ENCODE results near the gene SMARCD1.
A peak's percentile ranks its signal among the peaks of the same experiment; 100 is the strongest.

The SMARCD1 gene

GRCh38 chr12:50073712-50074111, 11.4 kb upstream of the SMARCD1 start:
- TF ChIP-seq, protein P1, sequence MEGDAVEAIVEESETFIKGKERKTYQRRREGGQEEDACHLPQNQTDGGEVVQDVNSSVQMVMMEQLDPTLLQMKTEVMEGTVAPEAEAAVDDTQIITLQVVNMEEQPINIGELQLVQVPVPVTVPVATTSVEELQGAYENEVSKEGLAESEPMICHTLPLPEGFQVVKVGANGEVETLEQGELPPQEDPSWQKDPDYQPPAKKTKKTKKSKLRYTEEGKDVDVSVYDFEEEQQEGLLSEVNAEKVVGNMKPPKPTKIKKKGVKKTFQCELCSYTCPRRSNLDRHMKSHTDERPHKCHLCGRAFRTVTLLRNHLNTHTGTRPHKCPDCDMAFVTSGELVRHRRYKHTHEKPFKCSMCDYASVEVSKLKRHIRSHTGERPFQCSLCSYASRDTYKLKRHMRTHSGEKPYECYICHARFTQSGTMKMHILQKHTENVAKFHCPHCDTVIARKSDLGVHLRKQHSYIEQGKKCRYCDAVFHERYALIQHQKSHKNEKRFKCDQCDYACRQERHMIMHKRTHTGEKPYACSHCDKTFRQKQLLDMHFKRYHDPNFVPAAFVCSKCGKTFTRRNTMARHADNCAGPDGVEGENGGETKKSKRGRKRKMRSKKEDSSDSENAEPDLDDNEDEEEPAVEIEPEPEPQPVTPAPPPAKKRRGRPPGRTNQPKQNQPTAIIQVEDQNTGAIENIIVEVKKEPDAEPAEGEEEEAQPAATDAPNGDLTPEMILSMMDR (IDR thresholded peaks at IDR 0.05; ENCODE audit: poor library complexity, severe bottlenecking), result no peak
- ATAC-seq (ENCODE audit: low read depth), result no peak
- DNase-seq (ENCODE audit: low spot score), result no peak
- no peaks in the 10 kb centered on the region for H3K9me3 ChIP-seq (ENCODE audit: severe bottlenecking)
- H3K36me3 ChIP-seq (ENCODE audit: low read depth), result no peaks in the 10 kb centered on the region
- H3K4me3 ChIP-seq (ENCODE audit: severe bottlenecking), result no peak overlapping the region
- H3K4me1 ChIP-seq (ENCODE audit: insufficient read depth, poor library complexity, severe bottlenecking), result no peaks in the 10 kb centered on the region
- no peak overlapping the region for H3K27ac ChIP-seq (ENCODE audit: poor library complexity, severe bottlenecking)
- H3K27me3 ChIP-seq (ENCODE audit: insufficient read depth, poor library complexity, severe bottlenecking), result no peaks in the 10 kb centered on the region

DNA sequence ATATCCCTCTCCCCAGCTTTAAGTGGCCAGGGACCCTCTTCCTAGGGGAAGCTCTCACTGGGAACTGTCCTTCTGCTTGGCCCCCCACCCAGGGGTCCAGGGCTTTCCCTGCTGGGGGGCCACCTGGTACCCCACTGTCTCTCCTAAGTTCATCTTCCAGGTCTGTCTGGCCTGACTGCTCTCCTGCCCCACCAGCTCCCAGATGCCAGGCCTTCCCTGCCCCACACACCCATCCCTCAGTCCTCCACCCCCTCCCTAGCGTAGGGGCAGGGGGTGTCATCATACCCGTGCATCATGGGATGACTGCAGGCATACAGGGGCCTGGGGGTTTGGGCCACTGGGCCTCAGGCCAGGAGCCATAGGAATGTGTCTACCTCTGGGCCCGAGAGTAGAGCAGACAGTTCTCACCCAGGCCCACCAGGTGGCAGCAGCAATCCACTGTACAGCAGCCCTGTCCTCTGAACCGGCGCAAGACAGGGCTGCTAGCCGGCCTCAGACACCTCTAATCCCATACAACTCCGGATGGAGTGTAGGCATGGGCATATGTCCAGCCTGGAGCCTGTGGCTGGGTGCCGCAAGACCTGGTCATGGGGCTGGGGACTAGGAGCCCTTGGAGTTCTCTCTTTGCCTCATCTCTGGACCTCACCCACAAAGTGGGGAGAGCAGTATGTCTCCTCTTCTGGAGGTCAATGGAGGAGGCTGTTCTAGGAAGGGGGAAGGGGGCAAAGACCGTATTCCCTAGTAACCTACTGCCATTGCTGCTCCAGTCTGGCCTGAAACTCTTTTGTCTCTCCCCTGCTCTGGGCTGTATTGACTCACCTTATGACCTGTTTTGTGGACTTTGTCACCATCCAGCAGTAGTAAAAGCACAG, 10.0 kb upstream of the SMARCD1 start:
- H3K36me3 ChIP-seq (ENCODE audit: low read depth), result no peaks in the 10 kb centered on the region
- TF ChIP-seq, protein P1 (IDR thresholded peaks at IDR 0.05; ENCODE audit: poor library complexity, severe bottlenecking), result peak; percentile 91
- no peak overlapping the region for H3K27ac ChIP-seq (ENCODE audit: poor library complexity, severe bottlenecking)
- H3K9me3 ChIP-seq (ENCODE audit: severe bottlenecking), result no peaks in the 10 kb centered on the region
- H3K4me3 ChIP-seq (ENCODE audit: severe bottlenecking), result no peak overlapping the region
- DNase-seq (ENCODE audit: low spot score), result no peak
- H3K27me3 ChIP-seq (ENCODE audit: insufficient read depth, poor library complexity, severe bottlenecking), result no peaks in the 10 kb centered on the region
- peak; percentile 92 for ATAC-seq (ENCODE audit: low read depth)
- H3K4me1 ChIP-seq (ENCODE audit: insufficient read depth, poor library complexity, severe bottlenecking), result no peaks in the 10 kb centered on the region

DNA sequence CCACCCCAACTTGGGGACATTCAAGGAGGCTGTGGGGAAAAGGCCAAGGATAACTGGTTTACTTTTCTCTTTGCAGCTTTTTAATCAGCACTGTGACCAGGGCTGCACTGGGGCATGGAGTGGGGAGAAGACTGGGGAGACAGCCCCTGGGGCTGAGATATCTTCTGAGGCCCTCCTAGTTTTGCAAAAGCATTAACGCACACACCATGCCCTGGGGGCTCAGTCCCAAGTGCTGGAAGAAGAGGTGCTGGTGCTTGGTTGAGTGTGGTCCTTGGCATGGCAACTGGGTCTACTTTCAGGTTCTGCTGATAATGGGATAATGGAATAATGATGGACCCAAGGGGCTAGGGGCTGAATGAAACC, 9.4 kb upstream of the SMARCD1 start:
- TF ChIP-seq, protein P1 (IDR thresholded peaks at IDR 0.05; ENCODE audit: poor library complexity, severe bottlenecking), result no peak
- no peak overlapping the region for H3K4me3 ChIP-seq (ENCODE audit: severe bottlenecking)
- DNase-seq (ENCODE audit: low spot score) (no peak), ATAC-seq (ENCODE audit: low read depth) (no peak)
- H3K27me3 ChIP-seq (ENCODE audit: insufficient read depth, poor library complexity, severe bottlenecking), result no peaks in the 10 kb centered on the region
- H3K36me3 ChIP-seq (ENCODE audit: low read depth), result no peaks in the 10 kb centered on the region
- H3K9me3 ChIP-seq (ENCODE audit: severe bottlenecking), result no peaks in the 10 kb centered on the region
- no peak overlapping the region for H3K27ac ChIP-seq (ENCODE audit: poor library complexity, severe bottlenecking)
- no peaks in the 10 kb centered on the region for H3K4me1 ChIP-seq (ENCODE audit: insufficient read depth, poor library complexity, severe bottlenecking)

- TF ChIP-seq, protein P1 (IDR thresholded peaks at IDR 0.05; ENCODE audit: poor library complexity, severe bottlenecking), result no peak
Observed at GRCh38 chr12:50077099-50077498, 8.0 kb upstream of the SMARCD1 start.

DNA sequence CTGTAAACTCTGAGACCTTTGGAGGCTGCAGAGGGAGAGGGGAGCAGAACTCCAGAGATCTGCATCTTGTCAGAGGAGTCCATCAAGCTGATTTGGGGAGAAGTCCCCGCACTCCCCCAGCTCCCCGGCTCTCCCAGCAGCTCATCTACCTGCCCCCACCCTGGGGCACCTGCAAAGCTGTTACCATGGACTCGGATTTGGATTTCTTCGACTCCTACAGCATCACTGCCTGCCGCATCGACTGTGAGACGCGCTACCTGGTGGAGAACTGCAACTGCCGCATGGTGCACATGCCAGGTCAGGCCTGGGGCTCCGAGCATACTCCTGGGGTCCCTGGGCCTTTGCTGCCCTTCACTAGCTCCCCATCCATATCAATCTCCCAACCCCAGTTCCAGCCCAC, 6.9 kb upstream of the SMARCD1 start:
- TF ChIP-seq, protein P1 (IDR thresholded peaks at IDR 0.05; ENCODE audit: poor library complexity, severe bottlenecking), result no peak

More at GRCh38 chr12:50077099-50077498, 8.0 kb upstream of the SMARCD1 start:
- no peaks in the 10 kb centered on the region for H3K9me3 ChIP-seq (ENCODE audit: severe bottlenecking)
- H3K36me3 ChIP-seq (ENCODE audit: low read depth), result no peaks in the 10 kb centered on the region
- no peak overlapping the region for H3K4me3 ChIP-seq (ENCODE audit: severe bottlenecking)
- H3K27me3 ChIP-seq (ENCODE audit: insufficient read depth, poor library complexity, severe bottlenecking), result no peaks in the 10 kb centered on the region
- no peaks in the 10 kb centered on the region for H3K4me1 ChIP-seq (ENCODE audit: insufficient read depth, poor library complexity, severe bottlenecking)
- no peak overlapping the region for H3K27ac ChIP-seq (ENCODE audit: poor library complexity, severe bottlenecking)
- no peak for DNase-seq (ENCODE audit: low spot score)
- ATAC-seq (ENCODE audit: low read depth), result no peak

More for the DNA sequence above, 6.9 kb upstream of the SMARCD1 start:
- no peak for DNase-seq (ENCODE audit: low spot score)
- no peak for ATAC-seq (ENCODE audit: low read depth)
- Histone ChIP-seq H3K27me3 (ENCODE audit: insufficient read depth, poor library complexity, severe bottlenecking) (no peaks in the 10 kb centered on the region), H3K4me3 (ENCODE audit: severe bottlenecking) (no peak overlapping the region), H3K9me3 (ENCODE audit: severe bottlenecking) (no peaks in the 10 kb centered on the region), H3K27ac (ENCODE audit: poor library complexity, severe bottlenecking) (no peak overlapping the region), H3K4me1 (ENCODE audit: insufficient read depth, poor library complexity, severe bottlenecking) (no peaks in the 10 kb centered on the region), H3K36me3 (ENCODE audit: low read depth) (no peaks in the 10 kb centered on the region)
